HG03097 (cell line): ENCODE data around the gene UCP3.

Experiments
- ATAC-seq: cut with Tn5 transposase; IDR thresholded peaks from one replicate; pipeline ENCODE4 v1.9.1; 2021; ENCODE audit not compliant: unreplicated experiment, low FRiP score

Gene UCP3

GRCh38 chr11:74008373-74009229 is at the start of gene UCP3:
UCP3 (minus strand) TSS chr11:74009085; CDS start chr11:74007042, 2,043 bp downstream.
- no peak for ATAC-seq

- ATAC-seq, result no peak
These were observed 48.6 kb upstream of the UCP3 start for GRCh38 chr11:74057249-74058151.

- no peak for ATAC-seq
These were observed 47.1 kb upstream of the UCP3 start for GRCh38 chr11:74055938-74056337.

GRCh38 chr11:74050465-74050864 is 41.6 kb upstream of the UCP3 start:
- ATAC-seq, result no peak

DNA sequence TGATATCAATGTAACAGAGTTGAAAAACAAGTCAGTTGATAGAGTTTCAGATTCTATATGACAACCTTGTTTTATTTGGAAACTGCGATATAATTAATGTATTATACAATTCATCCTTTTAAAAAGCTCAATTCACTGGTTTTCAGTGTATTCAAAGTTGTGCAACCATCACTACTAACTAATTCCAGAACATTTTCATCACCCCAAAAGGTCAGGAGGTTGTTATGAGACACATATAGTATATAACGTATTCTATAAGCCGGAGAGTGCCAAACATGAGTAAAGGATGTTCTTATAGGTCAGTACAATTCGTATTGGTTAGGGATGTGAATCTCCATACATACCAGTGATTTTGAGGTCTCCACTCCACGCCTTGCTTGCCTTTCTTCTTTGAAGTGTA is 40.1 kb upstream of the UCP3 start:
- no peak for ATAC-seq

DNA sequence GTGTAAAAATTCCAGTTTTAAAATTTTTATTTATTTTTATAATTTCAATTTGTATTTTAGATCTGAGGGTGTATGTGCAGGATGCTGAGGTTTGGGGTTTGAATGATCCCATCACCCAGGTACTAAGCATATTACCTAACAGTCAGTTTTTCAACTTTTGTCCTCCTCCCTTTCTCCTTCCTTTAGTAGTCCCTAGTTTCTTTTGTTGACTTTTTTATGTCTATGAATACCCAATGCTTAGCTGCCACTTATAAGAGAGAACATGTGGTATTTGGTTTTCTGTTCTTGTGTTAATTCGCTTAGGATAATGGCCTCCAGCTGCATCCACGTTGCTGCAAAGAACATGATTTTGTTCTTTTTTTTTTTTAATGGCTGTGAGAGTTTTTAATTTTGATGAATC is 35.7 kb upstream of the UCP3 start:
- ATAC-seq, result no peak

DNA sequence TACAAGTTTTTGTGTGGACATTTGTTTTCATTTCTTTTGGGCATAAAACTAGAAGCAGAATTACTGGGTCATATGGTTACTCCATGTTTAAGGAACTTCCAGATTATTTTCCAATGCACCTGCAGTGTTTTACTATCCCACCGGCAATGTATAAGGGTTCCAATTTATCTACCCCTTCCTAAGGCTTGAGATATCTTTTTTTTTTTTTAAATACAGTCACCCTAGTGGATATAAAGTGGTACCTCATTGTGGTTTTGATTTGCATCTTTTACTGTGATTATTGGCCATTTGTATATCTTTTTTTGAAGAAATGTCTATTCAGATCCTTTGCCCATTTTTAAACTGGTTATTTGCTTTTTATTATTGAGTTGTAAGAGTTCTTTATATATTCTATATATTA is 34.6 kb upstream of the UCP3 start:
- no peak for ATAC-seq

- ATAC-seq, result no peak
These were observed 28.4 kb upstream of the UCP3 start for GRCh38 chr11:74037309-74037708.

DNA sequence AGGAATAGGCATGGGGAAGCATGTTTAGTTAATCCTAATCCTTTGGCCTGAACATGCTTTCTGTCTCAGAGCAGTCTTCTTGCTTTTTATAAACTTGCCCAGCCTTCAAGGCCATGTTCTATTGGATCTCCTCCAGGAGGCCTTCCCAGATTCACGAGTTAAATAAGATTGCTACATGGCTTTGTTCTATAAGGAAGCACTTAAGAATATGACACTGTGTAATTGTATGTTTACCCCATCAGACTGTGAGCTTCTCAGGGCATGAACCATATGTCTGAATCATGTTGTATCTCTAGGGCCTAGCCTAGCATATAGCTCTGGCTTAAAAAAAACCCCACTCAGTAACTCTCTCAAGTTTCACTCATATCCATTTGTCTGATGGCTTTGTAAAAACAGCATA is 26.4 kb upstream of the UCP3 start:
- no peak for ATAC-seq

- ATAC-seq, result no peak
These were observed 24.2 kb upstream of the UCP3 start for GRCh38 chr11:74033046-74033445.

DNA sequence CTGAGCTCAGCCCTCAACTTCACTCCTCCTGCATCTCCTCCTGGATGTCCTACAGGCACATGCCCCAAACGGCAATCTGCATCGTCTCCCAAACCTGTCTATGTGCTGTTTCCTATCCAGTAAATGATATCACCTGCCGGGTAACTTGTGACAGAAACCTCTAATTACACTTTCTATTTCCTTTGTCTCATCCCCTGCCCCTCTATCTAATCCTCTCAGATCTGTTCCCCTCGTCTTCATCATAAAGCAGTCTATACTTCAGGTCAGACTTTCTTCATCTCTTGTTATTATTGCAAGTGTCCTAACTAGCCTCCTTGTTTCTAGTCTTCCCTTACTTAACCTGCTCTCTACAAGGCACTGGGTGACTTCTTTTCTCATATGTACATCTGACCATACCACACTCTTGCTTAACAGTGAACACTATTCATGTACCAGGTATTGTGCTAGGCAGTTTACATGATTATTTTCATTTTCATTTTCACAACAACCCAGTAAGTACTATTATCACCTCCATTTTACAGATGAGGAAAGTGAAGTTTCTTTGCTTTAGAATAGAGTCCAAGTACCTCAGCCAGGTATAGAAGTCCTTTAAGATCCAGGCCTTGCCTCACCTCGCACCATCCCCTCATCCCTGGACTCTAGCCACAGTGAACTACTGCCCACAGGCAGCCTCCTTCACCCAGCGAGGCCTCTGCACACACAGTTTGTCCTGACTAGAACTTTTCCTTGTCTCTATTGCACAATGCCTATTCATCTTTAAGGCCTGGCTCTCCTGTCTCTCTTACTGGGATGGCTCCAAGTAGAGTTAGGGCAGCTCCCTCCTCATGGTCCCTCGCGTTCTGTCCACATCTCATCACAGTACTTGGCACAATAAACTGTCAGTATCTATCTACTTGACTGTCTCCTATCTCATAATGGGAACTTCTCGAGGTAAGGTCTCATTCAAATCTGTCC is 22.1 kb upstream of the UCP3 start:
- ATAC-seq, result no peak

GRCh38 chr11:74025467-74026166 is 16.7 kb upstream of the UCP3 start:
- no peak for ATAC-seq

DNA sequence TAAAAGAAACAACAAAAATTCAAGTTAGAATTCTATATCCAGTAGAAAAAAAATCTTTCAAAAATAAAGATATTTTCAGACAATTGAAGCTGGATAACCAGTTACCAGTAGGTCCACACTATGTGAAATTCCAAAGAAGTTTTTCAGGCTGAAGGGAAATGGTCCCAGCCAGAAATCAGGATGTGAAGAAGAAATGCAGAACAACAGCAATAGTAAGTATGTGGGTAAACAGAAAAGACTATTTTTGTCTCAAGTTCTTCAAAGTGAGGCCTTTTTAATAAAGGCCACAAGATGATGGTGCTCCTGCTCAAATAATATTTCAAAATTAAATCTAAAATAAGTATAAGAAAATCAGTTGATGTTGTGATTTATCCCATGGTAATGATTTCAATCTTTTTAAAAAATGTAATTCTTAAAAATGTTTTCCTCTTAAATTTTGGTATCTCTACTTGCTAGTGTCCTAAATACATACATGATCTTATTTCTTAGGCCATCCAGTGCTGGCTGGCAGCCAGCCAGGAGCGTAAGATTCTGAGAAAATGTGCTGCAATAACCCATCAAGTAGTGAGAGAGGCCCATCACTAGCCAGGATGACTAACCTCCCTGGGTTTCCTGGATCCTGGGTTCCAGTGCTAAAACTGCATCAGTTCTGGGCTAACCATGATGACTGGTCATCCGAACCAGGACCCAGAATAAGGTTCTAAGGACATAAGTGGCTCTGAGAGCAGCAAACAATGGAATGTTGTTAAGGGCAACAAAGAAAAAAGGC is 15.6 kb upstream of the UCP3 start:
- ATAC-seq, result no peak

- no peak for ATAC-seq
These were observed 14.4 kb upstream of the UCP3 start for GRCh38 chr11:74023276-74023675.

GRCh38 chr11:74022546-74022945 is 13.7 kb upstream of the UCP3 start:
- no peak for ATAC-seq

- ATAC-seq, result no peak
These were observed 13.1 kb upstream of the UCP3 start for GRCh38 chr11:74021998-74022397.

DNA sequence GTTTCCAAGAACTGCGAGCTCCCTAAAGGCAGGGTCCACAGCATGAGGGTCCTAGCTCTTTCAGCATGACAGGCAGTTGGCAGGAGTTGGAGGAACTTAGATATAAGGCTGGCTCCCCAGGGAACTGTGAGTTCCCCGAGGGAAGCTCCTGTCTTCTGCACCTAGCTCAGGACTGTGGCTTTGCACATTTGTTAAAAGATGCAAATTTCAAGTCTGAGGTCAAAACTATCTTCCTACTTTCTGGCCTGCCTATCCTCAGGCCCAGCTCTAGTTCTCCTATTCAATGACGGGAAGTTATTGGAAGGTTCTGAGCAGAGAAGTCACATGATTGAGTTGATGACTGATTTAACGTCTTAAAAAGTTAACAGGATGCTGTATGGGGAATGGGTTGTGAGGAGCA is 11.7 kb upstream of the UCP3 start:
- no peak for ATAC-seq

DNA sequence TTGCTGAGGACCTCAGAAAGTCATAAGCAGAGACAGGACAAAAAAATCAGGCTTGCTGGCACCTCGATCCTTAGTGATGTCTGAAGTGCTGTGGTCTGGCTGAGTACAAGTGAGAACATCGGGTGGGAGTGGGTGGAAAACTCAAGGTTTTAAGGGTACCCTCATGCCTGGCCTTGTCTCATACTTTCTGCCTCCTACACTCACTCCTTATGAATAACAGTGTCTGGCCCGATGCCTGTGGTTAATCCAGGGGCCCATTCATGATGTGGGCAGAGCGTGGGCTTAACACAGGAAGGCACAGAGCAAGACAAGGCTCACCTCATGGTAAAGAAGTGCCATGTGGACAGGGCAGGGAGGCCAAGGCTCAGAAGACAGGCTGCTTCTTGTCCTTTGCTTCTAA is 11.0 kb upstream of the UCP3 start:
- ATAC-seq, result no peak

- no peak for ATAC-seq
These were observed 10.3 kb upstream of the UCP3 start for GRCh38 chr11:74019104-74019738.
